B cell (primary cell): Measurements from ENCODE around the gene CCDC116. TPM values are rescaled to one million over a fixed set of nuclear protein-coding genes. Genes with fewer than 3 reads are reported as not detected.
"Not testable (repeated sequence)": the region's sequence is repeated elsewhere in the genome, so short reads cannot be mapped to it uniquely, and the experiment has no call there.

Experiments
- ATAC-seq: fragments of 200-7000 bp; cut with Tn5 transposase; one replicate; pipeline ENCODE4 v1.10.0; 2021; ENCODE audit warnings: low read depth, mild to moderate bottlenecking, moderate number of reproducible peaks, moderate library complexity
- CTCF ChIA-PET: fragments of 350-600 bp; sonication (Branson Sonifier 250); formaldehyde crosslinking; loops from one replicate; lab custom pipeline; 2021; ENCODE audit warnings: antibody characterized with exemption, inconsistent platforms; lab: Charles Lee
- POLR2A ChIA-PET: fragments of 350-600 bp; sonication (Branson Sonifier 250); formaldehyde crosslinking; loops from one replicate; lab custom pipeline; 2021; ENCODE audit warnings: antibody characterized with exemption; lab: Charles Lee
- DNase-seq: peaks from one replicate; pipeline ENCODE4 v3.0.0; 2013
- H2AFZ ChIP-seq: 2 replicates; pipeline ENCODE4 v1.6.1; 2012; ENCODE audit warnings: mild to moderate bottlenecking, low read depth, low read length; ENCODE audit not compliant: insufficient read depth, poor library complexity, severe bottlenecking
- H3K27ac ChIP-seq, 2 donors: 1 replicate in 1 of 2; 2 replicates in 1 of 2; pipeline ENCODE4 v1.5.1; 2012 to 2013; ENCODE audit warnings: low read length in 2 of 2, mild to moderate bottlenecking in 2 of 2, moderate library complexity in 1 of 2
- H3K27me3 ChIP-seq, 4 experiments: fragments of 200-600 bp in 1 of 4; sonication (generic) in 1 of 4; replicated peaks in 1 of 4; 1 replicate in 2 of 4; 2 replicates in 2 of 4; pipeline versions ENCODE4 v1.6.1 to v1.7.0; 2013 to 2016; ENCODE audit warnings: low read length in 3 of 4, mild to moderate bottlenecking in 2 of 4, mixed read lengths in 1 of 4, moderate library complexity in 1 of 4; ENCODE audit not compliant: insufficient read depth in 4 of 4, control insufficient read depth in 3 of 4; ENCODE audit errors: control extremely low read depth in 1 of 4
- H3K36me3 ChIP-seq, 2 experiments: replicated peaks in 1 of 2; 1 replicate in 1 of 2; 2 replicates in 1 of 2; pipeline versions ENCODE4 v1.6.1 to v1.7.1; 2013; ENCODE audit warnings: low read length in 1 of 2; ENCODE audit not compliant: insufficient read depth in 2 of 2, control insufficient read depth in 1 of 2; ENCODE audit errors: control extremely low read depth in 1 of 2, extremely low read depth in 1 of 2
- H3K4me1 ChIP-seq, 2 donors: fragments of 200-600 bp in 1 of 2; sonication (generic) in 1 of 2; 1 replicate in 1 of 2; 2 replicates in 1 of 2; pipeline versions ENCODE4 v1.5.1 to v1.6.1; 2013 to 2017; ENCODE audit warnings: low read length in 2 of 2; ENCODE audit not compliant: control insufficient read depth in 2 of 2, insufficient read depth in 2 of 2
- H3K4me2 ChIP-seq: replicated peaks from 2 replicates; pipeline ENCODE3; 2012; ENCODE audit warnings: mild to moderate bottlenecking, low read depth, low read length; ENCODE audit not compliant: poor library complexity, severe bottlenecking
- H3K4me3 ChIP-seq, 5 experiments: fragments of 200-600 bp in 1 of 5; sonication (generic) in 1 of 5; 1 replicate in 3 of 5; 2 replicates in 2 of 5; pipeline versions ENCODE4 v1.5.1 to v1.7.0; 2011 to 2016; ENCODE audit warnings: low read length in 4 of 5, mild to moderate bottlenecking in 4 of 5, low read depth in 2 of 5, control low read depth in 1 of 5, moderate library complexity in 1 of 5; ENCODE audit not compliant: insufficient read depth in 1 of 5; ENCODE audit errors: control extremely low read depth in 1 of 5, extremely low read depth in 1 of 5
- H3K79me2 ChIP-seq: fragments of 200-600 bp; sonication (generic); one replicate; pipeline ENCODE4 v1.6.0; 2016; ENCODE audit warnings: low read length; ENCODE audit not compliant: control insufficient read depth, insufficient read depth
- H3K9ac ChIP-seq: fragments of 200-600 bp; sonication (generic); 2 replicates; pipeline ENCODE4 v1.6.1; 2017; ENCODE audit warnings: mild to moderate bottlenecking, low read length, moderate library complexity
- H3K9me3 ChIP-seq, 3 donors: one replicate each; pipeline versions ENCODE4 v1.6.1 to v1.7.1; 2013; ENCODE audit warnings: low read length in 2 of 3; ENCODE audit not compliant: control insufficient read depth in 2 of 3, insufficient read depth in 1 of 3; ENCODE audit errors: control extremely low read depth in 1 of 3
- H4K20me1 ChIP-seq: 2 replicates; pipeline ENCODE4 v1.6.0; 2012; ENCODE audit warnings: mild to moderate bottlenecking, low read length; ENCODE audit not compliant: insufficient read depth, control insufficient read depth, poor library complexity, severe bottlenecking
- H3K27ac Mint-ChIP-seq: one replicate; pipeline ENCODE4 v1.8.0; 2021; ENCODE audit warnings: mixed read lengths
- H3K27me3 Mint-ChIP-seq: one replicate; pipeline ENCODE4 v1.8.0; 2021; ENCODE audit warnings: mixed read lengths
- H3K4me1 Mint-ChIP-seq: one replicate; pipeline ENCODE4 v1.8.0; 2021; ENCODE audit warnings: mixed read lengths
- H3K4me3 Mint-ChIP-seq: one replicate; pipeline ENCODE4 v1.8.0; 2021; ENCODE audit warnings: mixed read lengths
- H3K9me3 Mint-ChIP-seq: one replicate; pipeline ENCODE4 v1.8.0; 2022; ENCODE audit warnings: mixed read lengths; ENCODE audit not compliant: insufficient read depth
- EZH2 ChIP-seq: IDR thresholded peaks from 2 replicates; pipeline ENCODE4 v1.6.1; 2012; ENCODE audit warnings: borderline replicate concordance, low read depth, mild to moderate bottlenecking, moderate library complexity, low read length; ENCODE audit not compliant: insufficient read depth, poor library complexity, severe bottlenecking
- WGBS: methylation state at CpG from one replicate; pipeline ENCODE4 v1.1.5; 2013; ENCODE audit warnings: missing lambda C conversion rate; ENCODE audit not compliant: insufficient coverage; 5-methylcytosine and 5-hydroxymethylcytosine counted together
- intact Hi-C: fragments of 100-400 bp; cut with micrococcal nuclease; formaldehyde crosslinking; loops from one replicate; pipeline ENCODE4 v1.10.0; 2022
- polyA plus RNA-seq: library from polyadenylated mRNA; depleted of rRNA; stranded (reverse); fragments of >200 nt; gene quantifications from 2 replicates; pipeline ENCODE4 v1.2.3, GENCODE V29; 2012
- total RNA-seq, 2 donors: library from RNA; stranded (reverse); fragments of 120-200 nt in 1 of 2; gene quantifications; 1 replicate in 1 of 2; 2 replicates in 1 of 2; pipeline versions ENCODE4 v1.2.3 to v1.2.4, GENCODE V29; 2013 to 2022
- TF ChIP-seq, protein P1 (sequence below): fragments of 200-600 bp; IDR thresholded peaks from one replicate; pipeline ENCODE4 v1.8.0; 2022; ENCODE audit warnings: antibody characterized with exemption, mild to moderate bottlenecking

Gene CCDC116
- total and polyA plus RNA-seq, 2 donors (not counting 1 experiment from before 2014, with no cell fraction given), result 0.52 to 0.55 TPM

DNA sequence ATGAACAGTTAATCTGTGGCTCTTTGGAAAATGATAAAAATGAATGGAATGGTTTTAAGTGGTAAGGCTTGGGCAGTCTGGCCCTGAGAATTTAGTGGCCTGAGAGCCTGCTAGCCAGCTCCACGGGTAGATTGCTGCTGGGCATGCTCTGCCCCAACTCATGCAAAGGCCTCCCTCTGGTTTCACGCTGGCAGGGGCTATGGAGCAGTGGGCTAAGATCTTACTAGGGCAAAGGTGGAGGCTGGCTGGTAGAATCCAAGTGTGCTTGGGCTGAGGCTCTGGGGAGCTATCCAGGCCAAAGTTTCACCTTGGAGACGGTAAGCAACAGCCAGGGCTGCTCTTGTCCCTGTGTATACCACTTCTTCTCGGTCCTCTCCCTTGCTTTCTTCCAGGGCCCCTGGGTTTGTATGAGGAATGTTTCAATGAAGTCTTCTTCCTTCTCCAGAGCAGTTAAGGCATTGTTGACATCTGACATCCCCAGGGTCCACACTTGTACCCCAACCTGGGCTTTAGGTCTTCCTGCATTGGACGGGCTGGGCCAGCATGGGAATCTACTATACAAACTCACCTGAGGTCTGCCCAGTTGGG lies 37.6 kb upstream of the CCDC116 start:
- CTCF ChIA-PET, result no interaction called here
- POLR2A ChIA-PET, result no interaction called here
- intact Hi-C loops, result no loop called here
- no peak overlapping the region for H3K27ac Mint-ChIP-seq
- WGBS, result 97% methylated on average over 4 of the region's 5 CpGs
- peaks cover 52% of the 10 kb centered on the region for H3K4me1 Mint-ChIP-seq
- Histone ChIP-seq H3K9ac (no peak overlapping the region), H3K27me3 (no peaks in the 10 kb centered on the region), H4K20me1 (peaks cover 100% of the 10 kb centered on the region), H3K36me3 (peaks cover 0 to 61% of the 10 kb centered on the region in 2 experiments), H3K4me1 (peaks cover 16 to 23% of the 10 kb centered on the region in 2 donors), H3K27ac (no peak overlapping the region), H3K9me3 (peaks cover 0 to 5% (median 0%) of the 10 kb centered on the region in 3 donors), H2AFZ (no peak overlapping the region), H3K79me2 (peaks cover 99% of the 10 kb centered on the region), H3K4me3 (no peak overlapping the region), H3K4me2 (no peak overlapping the region)
- no peaks in the 10 kb centered on the region for H3K27me3 Mint-ChIP-seq
- H3K4me3 Mint-ChIP-seq, result no peak overlapping the region
- H3K9me3 Mint-ChIP-seq, result no peaks in the 10 kb centered on the region
- ATAC-seq (no peak), DNase-seq (no peak)
- TF ChIP-seq EZH2, result no peak
- TF ChIP-seq, protein P1, sequence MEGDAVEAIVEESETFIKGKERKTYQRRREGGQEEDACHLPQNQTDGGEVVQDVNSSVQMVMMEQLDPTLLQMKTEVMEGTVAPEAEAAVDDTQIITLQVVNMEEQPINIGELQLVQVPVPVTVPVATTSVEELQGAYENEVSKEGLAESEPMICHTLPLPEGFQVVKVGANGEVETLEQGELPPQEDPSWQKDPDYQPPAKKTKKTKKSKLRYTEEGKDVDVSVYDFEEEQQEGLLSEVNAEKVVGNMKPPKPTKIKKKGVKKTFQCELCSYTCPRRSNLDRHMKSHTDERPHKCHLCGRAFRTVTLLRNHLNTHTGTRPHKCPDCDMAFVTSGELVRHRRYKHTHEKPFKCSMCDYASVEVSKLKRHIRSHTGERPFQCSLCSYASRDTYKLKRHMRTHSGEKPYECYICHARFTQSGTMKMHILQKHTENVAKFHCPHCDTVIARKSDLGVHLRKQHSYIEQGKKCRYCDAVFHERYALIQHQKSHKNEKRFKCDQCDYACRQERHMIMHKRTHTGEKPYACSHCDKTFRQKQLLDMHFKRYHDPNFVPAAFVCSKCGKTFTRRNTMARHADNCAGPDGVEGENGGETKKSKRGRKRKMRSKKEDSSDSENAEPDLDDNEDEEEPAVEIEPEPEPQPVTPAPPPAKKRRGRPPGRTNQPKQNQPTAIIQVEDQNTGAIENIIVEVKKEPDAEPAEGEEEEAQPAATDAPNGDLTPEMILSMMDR, result no peak

DNA sequence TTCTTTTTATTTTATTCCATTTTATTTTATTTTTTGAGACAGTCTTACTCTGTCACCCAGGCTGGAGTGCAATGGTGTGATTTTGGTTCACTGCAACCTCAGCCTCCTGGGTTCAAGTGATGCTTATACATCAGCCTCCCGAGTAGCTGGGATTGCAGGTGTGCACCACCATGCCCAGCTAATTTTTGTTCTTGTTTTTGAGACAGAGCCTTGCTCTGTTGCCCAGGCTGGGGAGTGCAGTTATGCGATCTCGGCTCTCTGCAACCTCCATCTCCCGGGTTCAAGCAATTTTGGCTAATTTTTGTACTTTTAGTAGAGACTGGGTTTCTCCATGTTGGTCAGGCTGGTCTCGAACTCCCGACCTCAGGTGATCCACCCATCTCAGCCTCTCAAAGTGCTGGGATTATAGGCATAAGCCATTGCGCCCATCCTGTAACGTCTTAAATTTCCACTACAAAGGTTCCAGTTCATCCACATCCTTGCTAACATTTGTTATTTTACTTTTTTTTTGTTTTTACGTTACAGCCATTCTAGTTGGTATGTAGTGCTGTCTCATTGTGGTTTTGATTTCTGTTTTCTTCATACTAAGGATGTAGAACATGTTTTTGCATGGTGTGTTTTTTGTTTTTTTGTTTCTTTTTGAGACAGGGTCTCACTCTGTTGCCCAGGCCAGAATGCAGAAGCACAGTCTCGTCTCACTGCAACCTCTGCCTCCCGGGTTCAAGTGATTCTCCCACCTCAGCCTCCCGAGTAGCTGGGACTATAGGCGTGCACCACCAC lies 36.0 kb upstream of the CCDC116 start:
- H3K9me3 ChIP-seq, H3K9me3 Mint-ChIP-seq, DNase-seq, H3K4me1 ChIP-seq, H3K27me3 ChIP-seq, H3K4me3 Mint-ChIP-seq, POLR2A ChIA-PET, H3K9ac ChIP-seq, H3K4me2 ChIP-seq, H3K27me3 Mint-ChIP-seq, H3K27ac Mint-ChIP-seq, H2AFZ ChIP-seq, intact Hi-C loops, H3K27ac ChIP-seq, ATAC-seq, H3K4me3 ChIP-seq: not testable (repeated sequence)
- peaks cover 0 to 55% of the 10 kb centered on the region in 2 experiments for H3K36me3 ChIP-seq
- peaks cover 99% of the 10 kb centered on the region for H3K79me2 ChIP-seq
- peaks cover 93% of the 10 kb centered on the region for H4K20me1 ChIP-seq
- peaks cover 42% of the 10 kb centered on the region for H3K4me1 Mint-ChIP-seq
- CTCF ChIA-PET, result interaction anchor here (2.2 kb wide), 1 partner anchor 32 kb away, joined by 6 read pairs; no protein-coding TSS in a partner anchor
- 96% methylated on average over 9 of the region's 13 CpGs for WGBS
